PC-9 (cell line): ENCODE data around the gene PDE3B. TPM values are rescaled to one million over a fixed set of nuclear protein-coding genes. Genes with fewer than 3 reads are reported as not detected.

ENCODE experiments used
- BruUV-seq: library from RNA; stranded (reverse); fragments of 400-500 nt; replicated peaks from 2 replicates; lab custom pipeline; 2021; lab: Mats Ljungman, UMichigan
- CTCF ChIA-PET: fragments of 300-600 bp; sonication (Branson Sonifier 250); formaldehyde crosslinking; loops from one replicate; lab custom pipeline; 2022; ENCODE audit warnings: antibody characterized with exemption; lab: Charles Lee
- POLR2A ChIA-PET: fragments of 300-600 bp; sonication (Branson Sonifier 250); formaldehyde crosslinking; loops from one replicate; lab custom pipeline; 2022; ENCODE audit warnings: antibody characterized with exemption; ENCODE audit not compliant: unreplicated experiment; lab: Charles Lee
- DNase-seq, 2 experiments: peaks; one replicate each; pipeline versions ENCODE4 v3.0.0 to v3.0.0-alpha.2; 2015 to 2022; ENCODE audit warnings: mixed read lengths in 1 of 2
- H2AFZ ChIP-seq: fragments of 200-600 bp; sonication (generic); 2 replicates; pipeline ENCODE4 v1.8.1; 2017; ENCODE audit warnings: antibody characterized with exemption
- H3F3A ChIP-seq: fragments of 200-600 bp; sonication (generic); 2 replicates; pipeline ENCODE4 v1.8.1; 2017; ENCODE audit warnings: antibody characterized with exemption, mild to moderate bottlenecking, low read depth; ENCODE audit not compliant: insufficient read depth
- H3K27ac ChIP-seq: fragments of 200-600 bp; sonication (generic); 2 replicates; pipeline ENCODE4 v1.6.1; 2016; ENCODE audit warnings: mixed run types
- H3K27me3 ChIP-seq: fragments of 200-600 bp; sonication (generic); 2 replicates; pipeline ENCODE4 v1.6.1; 2016; ENCODE audit warnings: low read depth, mixed run types; ENCODE audit not compliant: insufficient read depth
- H3K36me3 ChIP-seq: fragments of 200-600 bp; sonication (generic); 2 replicates; pipeline ENCODE4 v1.6.1; 2016; ENCODE audit warnings: low read depth, mixed run types
- H3K4me1 ChIP-seq: fragments of 200-600 bp; sonication (generic); replicated peaks from 2 replicates; pipeline ENCODE4 v1.6.1; 2016; ENCODE audit warnings: mixed run types; ENCODE audit not compliant: insufficient read depth
- H3K4me2 ChIP-seq: fragments of 200-600 bp; sonication (generic); 2 replicates; pipeline ENCODE4 v1.6.1; 2017; ENCODE audit warnings: mixed run types
- H3K4me3 ChIP-seq: fragments of 200-600 bp; sonication (generic); 2 replicates; pipeline ENCODE4 v1.6.1; 2016; ENCODE audit warnings: mixed run types
- H3K79me2 ChIP-seq: fragments of 200-600 bp; sonication (generic); 2 replicates; pipeline ENCODE4 v1.6.1; 2017; ENCODE audit warnings: low read depth, mixed run types
- H3K9me2 ChIP-seq: fragments of 200-600 bp; sonication (generic); 2 replicates; pipeline ENCODE4 v1.8.1; 2017; ENCODE audit warnings: mild to moderate bottlenecking; ENCODE audit not compliant: insufficient read depth
- H3K9me3 ChIP-seq: fragments of 200-600 bp; sonication (generic); 2 replicates; pipeline ENCODE4 v1.8.1; 2016; ENCODE audit warnings: low read depth; ENCODE audit not compliant: insufficient read depth
- H4K20me1 ChIP-seq: fragments of 200-600 bp; sonication (generic); 2 replicates; pipeline ENCODE4 v1.8.1; 2017; ENCODE audit not compliant: insufficient read depth
- CTCF ChIP-seq: fragments of 200-600 bp; sonication (generic); conservative IDR thresholded peaks from 2 replicates; pipeline ENCODE4 v1.6.1; 2017; ENCODE audit warnings: mixed run types, antibody characterized with exemption, mild to moderate bottlenecking, moderate library complexity
- EZH2 ChIP-seq: fragments of 200-600 bp; sonication (generic); IDR thresholded peaks from 2 replicates; pipeline ENCODE4 v1.8.0; 2017; ENCODE audit warnings: antibody characterized with exemption, low read depth
- intact Hi-C: fragments of 100-400 bp; cut with micrococcal nuclease; formaldehyde crosslinking; loops from one replicate; pipeline ENCODE4 v1.10.0; 2022; ENCODE audit not compliant: unreplicated experiment
- total RNA-seq: library from RNA; stranded (reverse); gene quantifications from 2 replicates; pipeline ENCODE4 v1.2.3, GENCODE V29; 2021

Gene PDE3B
- total RNA-seq, 1 experiment from 2014 or later, result not detected

DNA sequence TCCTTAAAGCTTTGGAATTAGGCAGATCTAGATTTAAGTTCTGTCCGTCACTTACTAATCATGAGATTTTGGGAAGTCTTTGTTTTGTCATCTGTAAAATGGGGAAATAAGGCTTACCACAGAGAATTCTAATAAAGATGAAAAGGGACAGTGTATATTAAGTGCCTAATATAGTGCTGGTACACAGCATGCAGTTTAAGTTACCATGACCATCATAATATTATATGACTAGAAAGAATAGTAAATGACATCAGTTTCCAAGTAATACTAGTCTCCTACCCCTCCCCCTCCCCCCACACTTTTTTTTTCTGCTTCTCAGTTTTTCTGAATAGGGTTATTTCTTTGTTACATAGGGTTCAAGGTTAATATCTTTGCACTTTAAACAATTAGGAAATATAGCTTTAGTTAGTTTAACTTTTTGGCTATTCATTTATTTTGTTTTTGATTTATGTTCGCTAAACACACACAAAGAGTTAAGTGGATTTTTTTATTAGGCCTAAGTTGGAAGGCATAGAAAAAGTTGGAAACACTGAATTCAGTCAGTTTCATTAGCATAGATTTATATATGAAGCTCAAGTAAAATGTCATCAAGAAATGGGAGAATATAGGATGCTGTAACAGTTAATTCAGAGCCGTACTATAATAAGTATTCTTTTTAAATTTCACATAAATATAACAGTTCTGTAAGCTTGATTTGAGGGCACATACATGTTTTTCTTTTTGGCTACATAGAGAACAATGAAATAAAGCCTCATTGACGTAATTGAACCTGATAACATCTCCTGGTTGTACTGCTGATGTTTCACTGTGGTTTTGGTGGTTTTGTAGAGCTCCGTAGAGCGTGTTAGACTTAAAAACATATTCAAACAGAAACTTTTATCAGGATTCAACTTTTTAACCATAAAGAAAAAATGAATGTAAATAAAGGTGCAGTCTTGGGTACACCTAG is 121.2 kb downstream of the PDE3B start:
- no peaks in the 10 kb centered on the region for H4K20me1 ChIP-seq
- no peaks in the 10 kb centered on the region for H3K79me2 ChIP-seq
- TF ChIP-seq EZH2, result no peak
- TF ChIP-seq CTCF, result no peak
- intact Hi-C loops, result no loop called here
- no peaks in the 10 kb centered on the region for H3K9me3 ChIP-seq
- no peaks in the 10 kb centered on the region for H3K36me3 ChIP-seq
- BruUV-seq, result no TSS peak
- CTCF ChIA-PET, result no interaction called here
- no peaks in the 10 kb centered on the region for H3F3A ChIP-seq
- H3K4me3 ChIP-seq, result no peak overlapping the region
- no peak overlapping the region for H3K27ac ChIP-seq
- POLR2A ChIA-PET, result no interaction called here
- H3K27me3 ChIP-seq, result no peaks in the 10 kb centered on the region
- no peak overlapping the region for H3K4me2 ChIP-seq
- H3K9me2 ChIP-seq, result no peaks in the 10 kb centered on the region
- no peak for DNase-seq
- H2AFZ ChIP-seq, result no peak overlapping the region
- H3K4me1 ChIP-seq, result no peaks in the 10 kb centered on the region

GRCh38 chr11:14766585-14766984 is 123.0 kb downstream of the PDE3B start:
- H3K4me3 ChIP-seq, result no peak overlapping the region
- ChIA-PET CTCF (no interaction called here), POLR2A (no interaction called here)
- H3K79me2 ChIP-seq, result no peaks in the 10 kb centered on the region
- no peaks in the 10 kb centered on the region for H3K27me3 ChIP-seq
- H2AFZ ChIP-seq, result no peak overlapping the region
- H3K36me3 ChIP-seq, result no peaks in the 10 kb centered on the region
- H3K4me1 ChIP-seq, result no peaks in the 10 kb centered on the region
- H3K9me3 ChIP-seq, result no peaks in the 10 kb centered on the region
- intact Hi-C loops, result no loop called here
- no TSS peak for BruUV-seq
- DNase-seq, result no peak
- no peaks in the 10 kb centered on the region for H3K9me2 ChIP-seq
- no peaks in the 10 kb centered on the region for H3F3A ChIP-seq
- no peak overlapping the region for H3K4me2 ChIP-seq
- TF ChIP-seq EZH2, result no peak
- no peak for TF ChIP-seq CTCF
- H4K20me1 ChIP-seq, result no peaks in the 10 kb centered on the region
- no peak overlapping the region for H3K27ac ChIP-seq

GRCh38 chr11:14768526-14769188 is 125.1 kb downstream of the PDE3B start:
- CTCF ChIA-PET, result no interaction called here
- Histone ChIP-seq H3K4me1 (no peaks in the 10 kb centered on the region), H3K4me3 (no peak overlapping the region), H3K9me2 (no peaks in the 10 kb centered on the region), H3K27ac (no peak overlapping the region), H3K27me3 (no peaks in the 10 kb centered on the region), H3F3A (no peaks in the 10 kb centered on the region), H4K20me1 (no peaks in the 10 kb centered on the region), H3K79me2 (no peaks in the 10 kb centered on the region), H3K36me3 (no peaks in the 10 kb centered on the region), H2AFZ (no peak overlapping the region), H3K4me2 (no peak overlapping the region), H3K9me3 (no peaks in the 10 kb centered on the region)
- intact Hi-C loops, result no loop called here
- POLR2A ChIA-PET, result interaction anchor here (0.7 kb wide), 1 partner anchor 243 kb away, joined by 5 read pairs; no protein-coding TSS in a partner anchor
- TF ChIP-seq EZH2 (no peak), CTCF (no peak)
- DNase-seq, result no peak
- BruUV-seq, result no TSS peak
